Left lobe of liver (tissue), 2 donors: ENCODE measurements around the gene MSMB. TPM values are rescaled to one million over a fixed set of nuclear protein-coding genes. Genes with fewer than 3 reads are reported as not detected.

Experiments
- ATAC-seq: fragments of 200-7000 bp; cut with Tn5 transposase; one replicate; pipeline ENCODE4 v1.9.1; 2020; ENCODE audit warnings: mild to moderate bottlenecking, moderate library complexity
- DNase-seq: peaks from one replicate; pipeline ENCODE4 v3.0.0-alpha.2; 2020; ENCODE audit warnings: low spot score
- total RNA-seq: library from RNA; stranded (reverse); gene quantifications from one replicate; pipeline ENCODE4 v1.2.1, GENCODE V29; 2021
- donor health status: DM: no; HTN: no; CAD: no; lungs with moderate emphysema.
- donor health status: DM: no; HTN: yes; CAD: no.

MSMB gene
- total RNA-seq, 1 donor from 2014 or later, result not detected

DNA sequence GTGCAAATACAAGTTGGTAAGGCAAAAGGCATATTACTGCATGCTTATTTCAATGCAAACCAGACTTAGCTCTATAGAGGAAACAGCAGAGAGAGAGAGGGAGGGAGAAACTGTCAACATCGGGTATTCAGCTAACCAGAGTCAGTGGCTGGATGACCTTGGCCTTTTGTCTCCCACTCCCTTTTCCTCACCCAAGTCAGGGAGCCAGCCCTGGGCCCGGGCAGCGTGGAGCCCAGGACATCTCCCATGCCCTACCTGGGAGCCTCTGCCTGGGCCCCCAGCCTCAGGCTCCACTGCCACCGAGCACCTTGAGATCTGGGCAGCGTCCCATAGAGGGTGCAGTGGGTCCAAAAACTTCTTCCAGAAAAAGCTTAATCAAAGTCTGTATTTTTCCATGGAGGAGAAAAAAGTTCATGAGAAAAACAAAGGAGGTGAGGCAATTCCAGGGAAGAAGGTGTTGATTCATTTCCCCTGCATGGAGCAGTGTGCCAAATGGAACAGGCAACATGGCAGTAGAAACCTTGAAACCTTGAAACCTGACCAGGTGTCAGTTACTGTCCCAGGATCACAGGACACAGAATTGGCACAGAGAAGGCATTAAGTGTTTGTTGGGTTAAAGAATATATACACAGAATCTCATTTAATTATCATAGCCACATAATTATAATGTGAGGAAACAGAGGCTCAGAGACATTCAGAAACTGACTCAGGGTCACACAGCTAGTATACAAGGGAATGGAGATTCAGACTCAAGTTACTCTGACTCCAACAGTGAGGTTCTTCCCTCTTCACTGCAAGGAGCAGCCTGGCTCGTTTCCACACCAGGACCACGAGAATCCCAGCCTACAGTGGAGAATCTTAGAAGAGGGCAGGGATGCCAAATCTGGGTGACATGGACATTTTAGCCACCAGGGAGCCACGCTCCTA lies 9.9 kb downstream of the MSMB start:
- no peak for DNase-seq
- ATAC-seq, result peak; percentile 34

- ATAC-seq (no peak), DNase-seq (no peak)
These were observed 12.5 kb downstream of the MSMB start for GRCh38 chr10:46033602-46034011.

DNA sequence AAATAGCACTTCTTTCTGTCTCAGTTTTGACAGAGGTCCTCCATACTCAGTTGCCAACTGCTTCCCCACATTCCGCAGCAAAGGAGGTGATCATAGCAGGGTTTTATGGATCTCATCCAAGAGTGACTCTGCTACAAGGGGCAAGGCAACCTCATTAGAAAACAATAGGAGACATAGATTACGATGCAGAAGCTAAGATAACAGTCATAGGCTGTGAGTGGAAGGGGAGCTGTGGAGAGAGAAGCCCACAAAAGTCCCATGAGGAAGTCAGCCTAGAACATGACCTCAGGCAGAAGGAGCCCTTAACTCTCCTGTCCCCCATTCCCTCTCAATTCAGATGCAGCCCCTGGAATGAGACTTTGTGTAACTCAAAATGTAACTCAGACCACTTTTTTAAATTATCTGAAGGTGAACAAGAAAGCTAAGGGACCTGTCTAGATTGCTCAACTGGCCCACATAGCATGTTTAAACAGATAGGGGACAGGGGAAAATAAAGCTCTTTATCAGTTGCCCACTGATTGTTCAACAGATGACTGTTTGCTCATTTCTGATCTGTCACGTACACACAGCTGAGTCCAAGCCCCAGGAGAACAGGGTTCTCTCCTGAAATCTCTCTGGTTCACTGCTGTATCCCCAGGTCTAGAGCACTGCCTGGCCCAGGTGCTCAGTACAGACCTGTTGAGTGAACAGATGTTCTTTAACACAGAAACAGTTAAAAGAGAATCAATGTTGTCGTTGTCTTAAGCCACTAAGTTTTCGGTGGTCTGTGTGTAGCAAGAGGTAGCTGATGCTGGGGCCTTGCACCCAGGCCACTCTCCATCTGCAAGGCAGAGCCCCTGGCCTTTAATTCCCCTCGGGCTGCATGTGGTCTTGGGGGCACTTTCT lies 14.2 kb downstream of the MSMB start:
- DNase-seq (peak; percentile 73), ATAC-seq (peak; percentile 57)

DNA sequence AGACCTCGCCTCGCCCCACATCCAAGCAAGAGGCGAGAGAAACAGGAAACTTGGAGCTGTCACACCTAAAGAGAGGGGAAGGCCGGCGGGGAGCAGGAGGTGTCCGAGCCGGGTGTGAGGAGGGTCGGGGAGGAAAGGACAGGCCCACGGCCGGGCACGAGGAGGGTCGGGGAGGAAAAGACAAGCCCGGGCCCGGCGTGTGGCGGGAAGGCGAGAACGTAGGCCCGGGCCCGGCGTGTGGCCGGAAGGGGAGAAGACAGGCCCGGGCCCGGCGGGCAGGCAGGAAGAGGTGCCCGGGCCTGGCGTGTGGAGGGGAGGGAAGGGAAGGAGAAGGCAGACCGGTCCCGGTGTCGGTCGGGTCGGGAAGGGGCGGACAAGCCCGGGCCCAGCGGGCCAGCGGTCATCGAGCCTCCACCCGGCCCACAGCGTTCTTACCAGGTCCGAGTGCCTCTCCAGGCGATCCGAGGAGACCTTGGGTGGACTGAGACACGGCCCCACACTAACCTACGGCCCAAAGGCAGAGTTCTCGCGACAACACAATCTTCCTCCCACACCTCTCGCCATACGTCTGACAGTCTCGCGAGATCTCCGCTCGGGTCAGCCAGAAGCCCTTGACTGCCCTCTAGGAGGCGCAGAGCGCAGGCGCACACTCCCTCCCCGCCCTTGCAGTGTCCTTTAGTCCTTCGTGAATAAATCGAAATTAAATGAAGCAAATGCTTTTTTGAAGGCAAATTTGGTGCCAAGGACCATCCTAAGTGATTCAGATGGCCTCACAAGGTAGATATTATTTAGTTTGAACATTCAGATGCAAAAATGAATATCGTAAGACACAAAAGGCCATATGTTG lies 15.8 kb downstream of the MSMB start, which contains the start of gene NCOA4:
Gene NCOA4, minus strand, starts transcription at position 533 of the 847 bp plus-strand sequence. CDS start 13,943 bp downstream, outside the sequence.
- DNase-seq (peak; percentile 98), ATAC-seq (peak; percentile 80)

- no peak for ATAC-seq
- DNase-seq, result no peak
These were observed 16.5 kb downstream of the MSMB start for GRCh38 chr10:46029461-46030030.

DNA sequence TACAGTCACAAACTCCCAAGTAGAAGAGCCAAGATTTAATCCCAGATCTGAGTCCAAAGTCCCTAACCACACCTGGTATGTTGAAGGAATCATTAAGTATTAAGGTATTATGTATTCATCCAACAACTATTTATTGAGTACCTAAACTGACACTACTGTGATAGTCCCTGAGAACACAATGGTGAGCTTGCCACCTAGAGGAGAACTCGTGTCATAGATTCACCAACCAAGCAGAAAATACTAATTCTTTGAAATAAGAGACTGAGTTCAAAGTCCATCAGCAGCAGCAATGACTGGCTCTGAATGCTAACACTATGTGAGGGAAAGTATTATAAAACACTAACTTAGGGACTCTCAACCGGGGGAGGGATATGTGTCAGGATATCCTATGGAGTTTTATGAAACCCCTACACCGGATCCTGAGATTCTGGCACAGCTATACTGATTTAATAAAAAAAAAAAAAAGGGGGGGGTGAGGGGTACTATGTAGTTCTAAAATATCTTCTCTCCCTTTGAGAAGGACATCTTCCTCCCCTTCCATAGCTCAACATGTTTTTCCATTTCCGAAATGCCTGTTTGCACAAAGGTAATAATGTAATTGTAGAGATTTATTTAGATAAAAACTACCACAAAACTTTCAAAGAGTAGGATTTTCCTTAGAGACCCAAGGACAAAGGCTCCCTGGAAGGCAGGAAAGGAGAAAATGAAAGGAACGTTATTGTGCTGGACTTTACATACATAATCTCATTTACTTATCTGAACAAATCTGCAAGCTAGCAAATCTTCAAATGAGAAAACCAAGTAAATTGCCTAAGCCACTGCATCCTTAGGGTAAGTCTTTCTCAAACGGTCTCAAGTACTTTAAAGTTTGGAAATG lies 17.2 kb downstream of the MSMB start:
- DNase-seq, result no peak
- ATAC-seq, result peak; percentile 59

DNA sequence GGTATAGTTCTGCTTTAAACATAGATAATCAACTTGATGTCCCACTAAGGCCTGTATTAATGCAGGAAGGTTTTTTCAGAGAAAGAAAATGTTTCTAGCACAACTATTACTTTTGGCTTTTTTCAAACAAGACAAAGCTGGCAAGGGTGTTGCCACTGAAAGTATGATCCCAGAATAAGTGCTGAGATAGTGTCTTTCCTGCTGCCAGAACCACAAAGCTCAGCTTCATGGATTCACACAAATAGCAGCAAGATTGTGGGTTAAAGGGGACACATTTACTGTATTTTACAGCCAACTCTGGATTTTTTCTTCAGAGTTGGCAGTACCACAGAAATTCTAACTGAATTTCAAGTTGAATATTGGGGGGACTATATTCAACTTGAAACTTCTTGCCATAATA lies 20.0 kb downstream of the MSMB start:
- ATAC-seq (no peak), DNase-seq (no peak)

GRCh38 chr10:46025406-46025805 lies 20.7 kb downstream of the MSMB start:
- DNase-seq, result no peak
- ATAC-seq, result no peak

- ATAC-seq (no peak), DNase-seq (no peak)
These were observed 21.1 kb downstream of the MSMB start for GRCh38 chr10:46024948-46025347.

DNA sequence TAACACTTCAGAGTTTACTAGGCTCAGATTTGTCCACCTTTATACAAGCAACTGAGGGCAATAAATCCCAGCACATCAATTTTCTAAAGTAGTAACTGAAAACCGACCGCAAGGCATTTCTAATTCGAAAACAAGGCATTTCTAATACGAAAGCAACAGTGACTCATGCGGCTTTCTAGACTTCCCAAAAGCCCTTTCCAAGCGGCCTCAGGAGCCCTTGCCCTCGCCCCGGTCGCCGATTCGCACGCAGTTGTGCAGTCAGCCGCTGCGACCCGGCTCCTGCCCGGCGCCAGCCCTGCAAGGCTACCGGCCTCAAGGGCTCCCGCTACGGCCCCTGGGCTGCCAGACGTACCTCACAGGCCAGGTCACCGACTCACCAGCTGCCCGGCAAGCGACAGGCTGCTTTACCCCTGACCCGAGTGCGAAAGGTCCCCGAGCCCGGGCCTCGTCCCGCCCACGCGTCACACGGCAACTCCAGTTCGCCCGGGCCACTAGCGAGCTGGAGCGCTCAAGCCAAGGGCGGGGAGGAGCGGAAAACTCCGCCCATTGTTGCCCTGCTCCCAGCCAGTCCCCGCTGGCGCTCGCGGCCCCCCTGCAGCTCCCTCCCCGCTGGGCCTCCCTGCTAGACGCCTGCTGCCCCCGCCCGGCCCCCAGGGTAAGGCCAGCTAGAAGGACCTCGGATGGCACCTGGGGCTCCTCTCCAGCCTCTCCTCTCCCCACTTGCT lies 22.9 kb downstream of the MSMB start:
- ATAC-seq (peak; percentile 91), DNase-seq (peak; percentile 99)

DNA sequence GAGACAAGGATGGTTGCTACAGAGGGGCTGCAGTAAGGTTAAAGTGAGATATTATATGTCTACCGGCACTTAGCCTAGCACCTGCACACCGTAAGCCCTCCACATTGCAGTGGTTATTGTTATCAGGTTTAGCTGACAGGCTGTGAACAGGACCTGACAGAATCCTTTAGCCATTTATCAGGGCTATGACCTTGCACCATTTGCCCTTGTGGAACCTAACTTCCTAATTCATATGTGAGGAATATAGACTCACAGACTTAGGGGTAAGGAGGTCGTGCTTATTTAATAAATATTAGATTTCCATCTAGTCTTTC lies 25.8 kb downstream of the MSMB start:
- DNase-seq (no peak), ATAC-seq (no peak)

DNA sequence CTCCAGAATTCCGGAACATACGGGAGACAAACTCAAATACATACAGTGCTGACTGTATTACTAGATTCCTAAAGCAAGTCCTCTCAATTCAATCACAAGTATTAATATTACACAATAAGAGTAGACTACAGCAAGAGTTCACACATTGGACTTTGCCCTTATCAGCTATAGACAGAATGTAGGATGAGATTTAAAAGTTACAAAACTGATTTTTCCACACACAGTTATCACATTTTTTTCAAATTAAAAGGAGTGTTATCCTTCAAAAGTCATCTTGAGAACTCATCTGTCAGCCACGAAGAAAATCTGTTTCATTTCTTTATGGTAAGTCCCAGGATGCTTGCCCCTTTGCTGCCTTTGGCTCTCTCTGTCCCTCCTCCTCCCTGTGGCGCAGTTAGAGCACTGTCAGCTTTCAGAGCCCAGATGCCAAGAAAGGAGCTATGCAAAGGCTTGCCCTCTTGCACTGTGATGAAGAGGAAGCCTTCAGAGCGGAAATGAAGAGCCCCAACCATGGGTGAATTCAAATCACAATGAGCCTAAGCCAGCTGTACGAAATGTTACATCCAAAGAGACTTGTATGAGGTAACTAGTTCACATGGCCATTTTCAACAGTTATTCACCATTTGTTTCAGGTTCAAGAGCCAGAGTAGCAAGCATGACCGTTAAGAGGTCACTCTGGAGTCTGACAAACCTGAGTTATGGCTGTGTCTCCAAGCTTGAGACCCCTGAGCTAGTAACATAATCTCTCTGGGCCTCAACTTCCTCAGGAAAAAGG lies 26.3 kb downstream of the MSMB start:
- DNase-seq, result peak; percentile 61
- ATAC-seq, result peak; percentile 37

DNA sequence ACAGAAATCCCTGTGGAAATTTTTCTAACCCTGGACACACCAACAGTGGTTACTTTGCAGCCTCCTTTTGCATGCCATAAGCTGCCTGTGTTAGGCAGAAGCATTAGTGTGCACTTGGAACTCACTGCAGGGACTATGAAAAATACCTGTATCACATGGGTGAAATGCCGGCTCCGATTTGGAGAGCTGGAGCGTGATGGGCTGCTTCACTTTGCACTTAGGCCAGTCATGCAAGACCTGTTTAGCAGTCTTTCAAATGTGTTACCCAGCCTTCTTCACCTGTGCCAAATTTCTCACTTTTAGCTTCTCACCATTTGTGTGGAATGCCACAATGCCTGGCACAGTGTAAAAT lies 26.9 kb downstream of the MSMB start:
- DNase-seq, result no peak
- no peak for ATAC-seq

- ATAC-seq, result no peak
- no peak for DNase-seq
These were observed 27.5 kb downstream of the MSMB start for GRCh38 chr10:46018453-46019176.

DNA sequence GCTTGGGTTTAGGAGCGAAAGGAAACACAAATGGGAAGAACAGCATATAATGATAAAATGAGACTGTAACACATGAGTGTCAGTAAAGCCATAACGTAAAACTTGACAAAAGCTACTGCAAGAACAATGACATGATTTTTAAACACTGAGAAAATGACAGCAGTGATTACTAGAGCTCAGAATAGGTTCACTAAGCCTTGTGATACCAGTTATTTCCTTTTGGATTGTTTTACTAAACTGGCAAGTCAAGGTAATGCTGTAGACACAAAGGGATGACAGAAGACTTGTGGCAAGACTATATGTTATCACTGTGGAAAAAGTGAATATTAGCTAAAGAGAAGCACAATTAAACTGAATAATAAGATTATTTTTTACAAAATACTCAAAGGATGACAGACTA lies 28.3 kb downstream of the MSMB start:
- no peak for DNase-seq
- no peak for ATAC-seq

DNA sequence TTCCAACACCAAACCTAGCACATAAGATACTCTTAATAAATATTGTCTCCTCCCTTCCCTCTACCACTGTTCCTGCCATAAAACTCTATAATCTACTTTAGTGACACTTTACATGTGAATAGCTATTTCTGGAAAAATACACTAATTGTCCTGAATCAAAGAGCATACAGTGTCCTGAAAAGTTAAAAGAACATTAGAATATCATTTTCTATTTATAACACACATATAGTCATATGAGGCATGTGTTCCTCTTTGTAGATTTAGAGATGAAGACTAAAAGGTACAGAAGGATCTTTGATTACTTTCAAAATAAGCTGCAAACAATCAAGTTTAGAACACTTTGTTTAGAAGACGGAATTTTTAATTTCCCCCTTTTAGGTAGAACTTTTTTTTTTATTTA lies 29.3 kb downstream of the MSMB start:
- DNase-seq, result no peak
- ATAC-seq, result no peak

DNA sequence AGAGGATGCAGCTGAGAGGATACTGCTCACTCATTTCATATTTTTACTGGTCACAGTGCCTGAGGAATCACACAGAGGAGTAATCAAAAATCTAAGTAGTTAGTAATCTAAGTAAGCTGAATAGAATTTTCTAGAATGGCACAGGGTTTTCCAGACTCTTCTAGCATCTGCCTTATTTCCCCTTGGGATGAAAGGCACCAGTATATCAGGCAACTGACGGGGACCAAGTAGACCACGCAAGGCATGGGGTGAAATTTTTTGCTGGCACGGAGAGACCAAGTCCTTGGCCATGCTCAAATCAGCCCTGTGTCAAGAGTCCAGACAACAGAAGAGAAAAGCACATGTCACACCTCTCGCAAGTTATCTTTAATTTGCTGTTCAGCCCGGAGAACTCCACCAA lies 29.9 kb downstream of the MSMB start:
- DNase-seq (no peak), ATAC-seq (no peak)
